H9 (cell line): ENCODE measurements around the gene PRG2. TPM values are rescaled to one million over a fixed set of nuclear protein-coding genes. Genes with fewer than 3 reads are reported as not detected.

Experiments used
- DNase-seq: peaks from one replicate; pipeline ENCODE4 v3.0.0-alpha.2; 2017
- H2AFZ ChIP-seq: one replicate; pipeline ENCODE4 v1.6.1; 2013; ENCODE audit warnings: mild to moderate bottlenecking, low read length, control low read depth, moderate library complexity
- H2AK5ac ChIP-seq: 2 replicates; pipeline ENCODE4 v1.6.1; 2013; ENCODE audit warnings: low read length, control low read depth, mixed read lengths; ENCODE audit not compliant: insufficient read length
- H2BK120ac ChIP-seq: one replicate; pipeline ENCODE4 v1.6.1; 2013; ENCODE audit warnings: low read depth, mild to moderate bottlenecking, low read length, control low read depth, inconsistent platforms; ENCODE audit not compliant: poor library complexity, severe bottlenecking
- H2BK12ac ChIP-seq: 2 replicates; pipeline ENCODE4 v1.6.1; 2013; ENCODE audit warnings: low read length, control low read depth, mixed read lengths, low read depth; ENCODE audit not compliant: insufficient read length
- H2BK15ac ChIP-seq: 2 replicates; pipeline ENCODE4 v1.6.1; 2013; ENCODE audit warnings: low read depth, low read length, control low read depth
- H2BK20ac ChIP-seq: one replicate; pipeline ENCODE4 v1.6.1; 2013; ENCODE audit warnings: low read depth, mild to moderate bottlenecking, low read length, control low read depth, inconsistent platforms; ENCODE audit not compliant: poor library complexity, severe bottlenecking
- H2BK5ac ChIP-seq: 2 replicates; pipeline ENCODE4 v1.6.1; 2013; ENCODE audit warnings: low read length, control low read depth, mixed read lengths; ENCODE audit not compliant: insufficient read length
- H3K14ac ChIP-seq: 2 replicates; pipeline ENCODE4 v1.6.1; 2013; ENCODE audit warnings: low read length, control low read depth; ENCODE audit not compliant: insufficient read depth
- H3K18ac ChIP-seq: 2 replicates; pipeline ENCODE4 v1.6.1; 2013; ENCODE audit warnings: low read depth, mild to moderate bottlenecking, mixed read lengths, low read length, control low read depth; ENCODE audit not compliant: insufficient read length
- H3K23ac ChIP-seq: 2 replicates; pipeline ENCODE4 v1.6.1; 2013; ENCODE audit warnings: low read length, control low read depth, mixed read lengths, low read depth; ENCODE audit not compliant: insufficient read length
- H3K23me2 ChIP-seq: 2 replicates; pipeline ENCODE4 v1.6.1; 2013; ENCODE audit warnings: low read depth, mild to moderate bottlenecking, mixed read lengths, low read length, control low read depth; ENCODE audit not compliant: insufficient read length, poor library complexity, severe bottlenecking
- H3K27ac ChIP-seq: 2 replicates; pipeline ENCODE4 v1.5.1; 2013; ENCODE audit warnings: low read length, control low read depth, mixed read lengths, low read depth; ENCODE audit not compliant: insufficient read length
- H3K27me3 ChIP-seq: 2 replicates; pipeline ENCODE4 v1.6.1; 2013; ENCODE audit warnings: low read length, control low read depth, inconsistent platforms; ENCODE audit not compliant: insufficient read depth
- H3K4ac ChIP-seq: 2 replicates; pipeline ENCODE4 v1.6.1; 2013; ENCODE audit warnings: low read depth, mild to moderate bottlenecking, control low read depth, inconsistent platforms, low read length, moderate library complexity
- H3K4me1 ChIP-seq: 2 replicates; pipeline ENCODE4 v1.6.1; 2013; ENCODE audit warnings: low read length, control low read depth, inconsistent platforms; ENCODE audit not compliant: insufficient read depth
- H3K4me2 ChIP-seq: 2 replicates; pipeline ENCODE4 v1.6.1; 2013; ENCODE audit warnings: low read length, control low read depth, mixed read lengths; ENCODE audit not compliant: insufficient read length, insufficient read depth
- H3K56ac ChIP-seq: 2 replicates; pipeline ENCODE4 v1.6.1; 2013; ENCODE audit warnings: low read depth, mild to moderate bottlenecking, mixed read lengths, low read length, control low read depth; ENCODE audit not compliant: insufficient read length
- H3K79me1 ChIP-seq: 2 replicates; pipeline ENCODE4 v1.6.1; 2013; ENCODE audit warnings: low read depth, mild to moderate bottlenecking, moderate library complexity, low read length, control low read depth, inconsistent platforms; ENCODE audit not compliant: insufficient read depth, poor library complexity, severe bottlenecking
- H3K79me2 ChIP-seq: 2 replicates; pipeline ENCODE4 v1.6.1; 2013; ENCODE audit warnings: low read length, control low read depth, inconsistent platforms; ENCODE audit not compliant: insufficient read depth
- H3K9ac ChIP-seq: 2 replicates; pipeline ENCODE4 v1.6.1; 2013; ENCODE audit warnings: low read length, control low read depth, mixed read lengths; ENCODE audit not compliant: insufficient read length; ENCODE audit errors: extremely low read depth
- H3K9me3 ChIP-seq: one replicate; pipeline ENCODE4 v1.6.1; 2013; ENCODE audit warnings: low read depth, low read length, inconsistent platforms; ENCODE audit not compliant: control insufficient read depth
- H3T11ph ChIP-seq: one replicate; pipeline ENCODE4 v1.6.1; 2013; ENCODE audit warnings: mild to moderate bottlenecking, low read length, control low read depth, inconsistent platforms
- H4K20me1 ChIP-seq: one replicate; pipeline ENCODE4 v1.6.1; 2013; ENCODE audit not compliant: control insufficient read depth, insufficient read length, insufficient read depth
- H4K5ac ChIP-seq: 2 replicates; pipeline ENCODE4 v1.6.1; 2013; ENCODE audit warnings: low read depth, mild to moderate bottlenecking, mixed read lengths, low read length, control low read depth; ENCODE audit not compliant: insufficient read length
- H4K8ac ChIP-seq: replicated peaks from 2 replicates; pipeline ENCODE4 v1.6.1; 2013; ENCODE audit warnings: low read length, control low read depth, mixed read lengths, low read depth; ENCODE audit not compliant: insufficient read length
- H4K91ac ChIP-seq: 2 replicates; pipeline ENCODE4 v1.6.1; 2013; ENCODE audit warnings: low read depth, mild to moderate bottlenecking, moderate library complexity, mixed read lengths, low read length, control low read depth; ENCODE audit not compliant: insufficient read length
- H3K27ac Mint-ChIP-seq, 3 experiments: 2 replicates in 2 of 3; 3 replicates in 1 of 3; pipeline ENCODE4 v1.8.0; 2020 to 2021; ENCODE audit warnings: mixed read lengths in 3 of 3, mild to moderate bottlenecking in 1 of 3, moderate library complexity in 1 of 3
- H3K27me3 Mint-ChIP-seq: 2 replicates; pipeline ENCODE4 v1.8.0; 2021; ENCODE audit warnings: low read depth, mild to moderate bottlenecking, moderate library complexity, mixed read lengths
- H3K36me3 Mint-ChIP-seq, 3 experiments: 2 replicates in 2 of 3; 3 replicates in 1 of 3; pipeline ENCODE4 v1.8.0; 2020 to 2021; ENCODE audit warnings: low read depth in 3 of 3, mixed read lengths in 3 of 3; ENCODE audit not compliant: insufficient read depth in 1 of 3
- H3K4me1 Mint-ChIP-seq, 2 experiments: 2 replicates each; pipeline ENCODE4 v1.8.0; 2020; ENCODE audit warnings: mixed read lengths in 2 of 2
- H3K4me3 Mint-ChIP-seq, 2 experiments: 2 replicates in 1 of 2; 3 replicates in 1 of 2; pipeline ENCODE4 v1.8.0; 2020 to 2021; ENCODE audit warnings: mild to moderate bottlenecking in 2 of 2, mixed read lengths in 2 of 2, moderate library complexity in 1 of 2
- H3K9me3 Mint-ChIP-seq, 2 experiments: 2 replicates in 1 of 2; 3 replicates in 1 of 2; pipeline ENCODE4 v1.8.0; 2020; ENCODE audit warnings: mild to moderate bottlenecking in 2 of 2, mixed read lengths in 2 of 2, moderate library complexity in 1 of 2
- CTCF ChIP-seq: fragments of 200-600 bp; sonication (generic); conservative IDR thresholded peaks from 3 replicates; pipeline ENCODE4 v1.8.0; 2021; ENCODE audit warnings: antibody characterized with exemption, mild to moderate bottlenecking
- WGBS: extraction: QIAGEN DNeasy Blood & Tissue Kit; methylation state at CpG from one replicate; pipeline ENCODE4 v1.1.7; 2013; ENCODE audit warnings: missing lambda C conversion rate, low lambda C conversion rate, mixed read lengths; ENCODE audit not compliant: insufficient read length; ENCODE audit errors: extremely low coverage; 5-methylcytosine and 5-hydroxymethylcytosine counted together
- total RNA-seq: library from RNA; stranded (reverse); gene quantifications from 2 replicates; pipeline ENCODE4 v1.2.1, GENCODE V29; 2021

The PRG2 gene
- total RNA-seq, 1 experiment from 2014 or later = not detected

GRCh38 chr11:57373146-57373545 is 17.3 kb downstream of the PRG2 start:
- H3K23me2 ChIP-seq = no peaks in the 10 kb centered on the region
- no peak overlapping the region for H3K23ac ChIP-seq
- H4K8ac ChIP-seq = no peak overlapping the region
- Mint-ChIP-seq H3K27me3 (peaks cover 30% of the 10 kb centered on the region), H3K4me1 (peaks cover 0 to 12% of the 10 kb centered on the region in 2 experiments; a peak in 2 of 4 replicates), H3K9me3 (no peaks in the 10 kb centered on the region), H3K27ac (no peak overlapping the region), H3K36me3 (no peaks in the 10 kb centered on the region), H3K4me3 (no peak overlapping the region)
- no peak overlapping the region for H4K5ac ChIP-seq
- no peaks in the 10 kb centered on the region for H3K79me2 ChIP-seq
- H3K9ac ChIP-seq = no peak overlapping the region
- no peaks in the 10 kb centered on the region; the same call in 1 of the 2 replicates for H3K4me1 ChIP-seq
- H2BK120ac ChIP-seq = no peak overlapping the region
- H3K79me1 ChIP-seq = no peaks in the 10 kb centered on the region
- no peaks in the 10 kb centered on the region for H4K20me1 ChIP-seq
- H2AK5ac ChIP-seq = no peak overlapping the region
- H3K14ac ChIP-seq = no peak overlapping the region
- no peak overlapping the region for H2AFZ ChIP-seq
- no peak overlapping the region for H3K56ac ChIP-seq
- H3K4ac ChIP-seq = no peak overlapping the region
- no peak overlapping the region for H4K91ac ChIP-seq
- no peak overlapping the region for H3K18ac ChIP-seq
- H2BK12ac ChIP-seq = no peak overlapping the region
- H3K4me2 ChIP-seq = no peak overlapping the region
- H3T11ph ChIP-seq = no peak overlapping the region
- DNase-seq = no peak
- no peak overlapping the region for H2BK15ac ChIP-seq
- no peak for TF ChIP-seq CTCF
- no peak overlapping the region for H2BK5ac ChIP-seq
- H3K27ac ChIP-seq = no peak overlapping the region
- H3K9me3 ChIP-seq = no peaks in the 10 kb centered on the region
- no peak overlapping the region for H2BK20ac ChIP-seq
- H3K27me3 ChIP-seq = no peaks in the 10 kb centered on the region; the same call in 1 of the 2 replicates
- no CpG with 5 or more reads among the region's 3 CpGs for WGBS
